ENCODE data around the gene CBFA2T3. TPM values are rescaled to one million over a fixed set of nuclear protein-coding genes. Genes with fewer than 3 reads are reported as not detected.

The CBFA2T3 gene
- total RNA-seq, 1 donor from 2014 or later: not detected

GRCh38 chr16:89023151-89023551 lies 46.1 kb upstream of the CBFA2T3 start:
- Mint-ChIP-seq H3K27ac (ENCODE audit: unreplicated experiment) (no peak overlapping the region), H3K9me3 (ENCODE audit: low read depth) (peaks cover 12% of the 10 kb centered on the region), H3K27me3 (ENCODE audit: low read depth) (peaks cover 44% of the 10 kb centered on the region), H3K36me3 (ENCODE audit: low read depth) (peaks cover 6% of the 10 kb centered on the region), H3K4me1 (ENCODE audit: low read depth) (no peaks in the 10 kb centered on the region), H3K4me3 (ENCODE audit: unreplicated experiment) (no peak overlapping the region)
- TF ChIP-seq CTCF (IDR thresholded peaks at IDR 0.05): no peak
- peak; percentile 55 for DNase-seq (ENCODE audit: low spot score)

GRCh38 chr16:89022051-89022836 lies 45.2 kb upstream of the CBFA2T3 start:
- no peak for TF ChIP-seq CTCF (IDR thresholded peaks at IDR 0.05)
- peaks cover 41% of the 10 kb centered on the region for H3K27me3 Mint-ChIP-seq (ENCODE audit: low read depth)
- DNase-seq (ENCODE audit: low spot score): peak; percentile 68
- no peaks in the 10 kb centered on the region for H3K4me1 Mint-ChIP-seq (ENCODE audit: low read depth)
- H3K4me3 Mint-ChIP-seq (ENCODE audit: unreplicated experiment): no peak overlapping the region
- peaks cover 6% of the 10 kb centered on the region for H3K36me3 Mint-ChIP-seq (ENCODE audit: low read depth)
- peaks cover 8% of the 10 kb centered on the region for H3K9me3 Mint-ChIP-seq (ENCODE audit: low read depth)
- H3K27ac Mint-ChIP-seq (ENCODE audit: unreplicated experiment): no peak overlapping the region

- Mint-ChIP-seq H3K4me3 (ENCODE audit: unreplicated experiment) (no peak overlapping the region), H3K4me1 (ENCODE audit: low read depth) (no peaks in the 10 kb centered on the region), H3K9me3 (ENCODE audit: low read depth) (peaks cover under 1% of the 10 kb centered on the region), H3K36me3 (ENCODE audit: low read depth) (peaks cover under 1% of the 10 kb centered on the region), H3K27me3 (ENCODE audit: low read depth) (peaks cover 37% of the 10 kb centered on the region), H3K27ac (ENCODE audit: unreplicated experiment) (no peak overlapping the region)
- TF ChIP-seq CTCF (IDR thresholded peaks at IDR 0.05): no peak
- DNase-seq (ENCODE audit: low spot score): no peak
Observed at GRCh38 chr16:89020925-89021595, 44.1 kb upstream of the CBFA2T3 start.

- H3K27ac Mint-ChIP-seq (ENCODE audit: unreplicated experiment): no peak overlapping the region
- peak; percentile 84 for DNase-seq (ENCODE audit: low spot score)
- no peaks in the 10 kb centered on the region for H3K9me3 Mint-ChIP-seq (ENCODE audit: low read depth)
- TF ChIP-seq CTCF (IDR thresholded peaks at IDR 0.05): no peak
- no peak overlapping the region for H3K4me3 Mint-ChIP-seq (ENCODE audit: unreplicated experiment)
- H3K4me1 Mint-ChIP-seq (ENCODE audit: low read depth): no peaks in the 10 kb centered on the region
- no peaks in the 10 kb centered on the region for H3K36me3 Mint-ChIP-seq (ENCODE audit: low read depth)
- peaks cover 37% of the 10 kb centered on the region for H3K27me3 Mint-ChIP-seq (ENCODE audit: low read depth)
Observed at GRCh38 chr16:89020068-89020924, 43.3 kb upstream of the CBFA2T3 start.

GRCh38 chr16:89019511-89019910 lies 42.5 kb upstream of the CBFA2T3 start:
- Mint-ChIP-seq H3K9me3 (ENCODE audit: low read depth) (no peaks in the 10 kb centered on the region), H3K27me3 (ENCODE audit: low read depth) (peaks cover 33% of the 10 kb centered on the region), H3K4me1 (ENCODE audit: low read depth) (no peaks in the 10 kb centered on the region), H3K4me3 (ENCODE audit: unreplicated experiment) (no peak overlapping the region), H3K27ac (ENCODE audit: unreplicated experiment) (no peak overlapping the region), H3K36me3 (ENCODE audit: low read depth) (no peaks in the 10 kb centered on the region)
- TF ChIP-seq CTCF (IDR thresholded peaks at IDR 0.05): no peak
- peak; percentile 90 for DNase-seq (ENCODE audit: low spot score)

Measured in chondrocyte (in vitro differentiated cells).